Bladder microvascular endothelial cell (primary cell): ENCODE data around the gene UBAP2. TPM values are rescaled to one million over a fixed set of nuclear protein-coding genes. Genes with fewer than 3 reads are reported as not detected.

Experiments
- total RNA-seq: library from RNA; depleted of rRNA; stranded (reverse); fragments of >200 nt; gene quantifications from 2 replicates; pipeline ENCODE4 v1.2.3, GENCODE V29; 2014

Gene UBAP2, protein sequence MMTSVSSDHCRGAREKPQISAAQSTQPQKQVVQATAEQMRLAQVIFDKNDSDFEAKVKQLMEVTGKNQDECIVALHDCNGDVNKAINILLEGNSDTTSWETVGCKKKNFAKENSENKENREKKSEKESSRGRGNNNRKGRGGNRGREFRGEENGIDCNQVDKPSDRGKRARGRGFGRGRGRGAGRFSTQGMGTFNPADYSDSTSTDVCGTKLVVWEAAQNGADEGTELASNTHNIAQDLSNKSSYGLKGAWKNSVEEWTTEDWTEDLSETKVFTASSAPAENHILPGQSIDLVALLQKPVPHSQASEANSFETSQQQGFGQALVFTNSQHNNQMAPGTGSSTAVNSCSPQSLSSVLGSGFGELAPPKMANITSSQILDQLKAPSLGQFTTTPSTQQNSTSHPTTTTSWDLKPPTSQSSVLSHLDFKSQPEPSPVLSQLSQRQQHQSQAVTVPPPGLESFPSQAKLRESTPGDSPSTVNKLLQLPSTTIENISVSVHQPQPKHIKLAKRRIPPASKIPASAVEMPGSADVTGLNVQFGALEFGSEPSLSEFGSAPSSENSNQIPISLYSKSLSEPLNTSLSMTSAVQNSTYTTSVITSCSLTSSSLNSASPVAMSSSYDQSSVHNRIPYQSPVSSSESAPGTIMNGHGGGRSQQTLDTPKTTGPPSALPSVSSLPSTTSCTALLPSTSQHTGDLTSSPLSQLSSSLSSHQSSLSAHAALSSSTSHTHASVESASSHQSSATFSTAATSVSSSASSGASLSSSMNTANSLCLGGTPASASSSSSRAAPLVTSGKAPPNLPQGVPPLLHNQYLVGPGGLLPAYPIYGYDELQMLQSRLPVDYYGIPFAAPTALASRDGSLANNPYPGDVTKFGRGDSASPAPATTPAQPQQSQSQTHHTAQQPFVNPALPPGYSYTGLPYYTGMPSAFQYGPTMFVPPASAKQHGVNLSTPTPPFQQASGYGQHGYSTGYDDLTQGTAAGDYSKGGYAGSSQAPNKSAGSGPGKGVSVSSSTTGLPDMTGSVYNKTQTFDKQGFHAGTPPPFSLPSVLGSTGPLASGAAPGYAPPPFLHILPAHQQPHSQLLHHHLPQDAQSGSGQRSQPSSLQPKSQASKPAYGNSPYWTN
- total RNA-seq = 14.6 and 37.2 TPM in 2 replicates

DNA sequence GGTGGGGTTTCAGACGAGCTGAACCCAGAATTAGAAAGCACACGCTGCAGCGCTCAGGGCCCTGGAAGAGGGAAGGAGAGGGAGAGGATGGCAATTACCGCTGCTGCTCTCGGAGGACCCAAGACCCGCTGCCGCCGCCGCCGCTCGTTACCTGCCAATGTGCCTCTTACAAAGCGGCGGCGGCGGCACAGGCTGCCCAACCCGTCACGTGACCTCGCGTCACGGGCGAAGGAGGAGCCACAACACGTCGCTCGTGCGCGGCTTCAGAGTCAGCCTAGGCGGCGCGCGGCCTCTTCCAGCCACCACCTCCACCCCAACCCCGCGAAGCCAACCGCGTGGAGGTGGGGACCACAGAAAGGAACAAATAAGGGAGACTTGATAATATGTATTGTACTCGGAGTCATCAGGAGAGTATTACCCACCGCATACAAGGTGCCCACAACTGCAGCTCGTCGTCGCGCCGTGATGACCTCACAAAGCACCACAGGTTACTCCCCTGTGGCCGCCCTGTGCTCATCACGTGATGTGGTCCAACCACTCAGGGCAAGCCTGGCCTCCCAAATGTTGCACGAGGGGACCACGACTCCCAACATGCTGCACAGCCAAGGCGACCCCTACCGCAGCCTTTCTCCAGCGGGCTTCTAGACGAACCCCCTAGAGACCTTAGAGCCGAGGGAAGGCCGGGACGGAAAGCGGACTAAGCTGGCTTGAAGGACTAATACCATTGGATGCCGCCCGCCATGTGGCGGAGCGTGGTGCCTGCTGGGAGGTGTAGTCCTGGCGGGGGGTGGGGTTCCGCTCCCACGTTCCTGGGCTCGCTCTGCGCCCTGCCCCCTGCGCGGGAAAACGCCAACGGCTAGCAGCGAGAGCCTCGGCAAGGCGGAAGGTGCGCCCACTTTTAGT is at the start of gene UBAP2:
UBAP2 (minus strand) TSS at position 161 of the 903 bp plus-strand sequence. CDS start 31,739 bp downstream, outside the sequence.

Other genes starting within 250 kb of the UBAP2 start
- 18.5 and 35.4 TPM in 2 replicates for gene UBE2R2, start 231.7 kb downstream of the UBAP2 start, total RNA-seq
- gene DCAF12, start 77.8 kb upstream of the UBAP2 start, total RNA-seq = 9.7 and 17.9 TPM in 2 replicates
- 15.5 and 22.9 TPM in 2 replicates for gene UBAP1, start 130.2 kb upstream of the UBAP2 start, total RNA-seq